Bone marrow (tissue), 2 donors: ENCODE results near the gene NCKAP5.

ENCODE experiments used
- DNase-seq, 2 donors: peaks; one replicate each; lab custom pipeline; 2025; lab: John Stamatoyannopoulos, UW

Gene NCKAP5

DNA sequence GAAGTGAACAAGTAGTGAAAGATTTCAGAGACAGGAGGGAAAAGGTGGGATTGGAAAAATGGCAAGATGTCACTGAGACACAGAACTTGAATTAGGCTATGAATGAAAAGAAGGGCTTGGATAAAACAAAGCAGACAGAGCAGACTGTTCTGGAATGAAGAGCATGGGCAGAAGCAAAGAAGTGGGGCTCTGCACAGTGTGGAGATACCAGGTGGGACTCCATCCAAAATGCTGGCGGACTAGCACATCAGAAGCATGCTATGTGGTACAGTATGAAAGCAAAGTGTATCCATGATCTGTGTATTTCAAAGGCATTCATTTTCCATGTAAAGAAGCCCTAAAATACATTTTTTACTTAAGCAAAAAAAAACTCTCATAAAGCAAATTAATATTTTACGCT, 487.4 kb downstream of the NCKAP5 start:
- DNase-seq, result no peak

DNA sequence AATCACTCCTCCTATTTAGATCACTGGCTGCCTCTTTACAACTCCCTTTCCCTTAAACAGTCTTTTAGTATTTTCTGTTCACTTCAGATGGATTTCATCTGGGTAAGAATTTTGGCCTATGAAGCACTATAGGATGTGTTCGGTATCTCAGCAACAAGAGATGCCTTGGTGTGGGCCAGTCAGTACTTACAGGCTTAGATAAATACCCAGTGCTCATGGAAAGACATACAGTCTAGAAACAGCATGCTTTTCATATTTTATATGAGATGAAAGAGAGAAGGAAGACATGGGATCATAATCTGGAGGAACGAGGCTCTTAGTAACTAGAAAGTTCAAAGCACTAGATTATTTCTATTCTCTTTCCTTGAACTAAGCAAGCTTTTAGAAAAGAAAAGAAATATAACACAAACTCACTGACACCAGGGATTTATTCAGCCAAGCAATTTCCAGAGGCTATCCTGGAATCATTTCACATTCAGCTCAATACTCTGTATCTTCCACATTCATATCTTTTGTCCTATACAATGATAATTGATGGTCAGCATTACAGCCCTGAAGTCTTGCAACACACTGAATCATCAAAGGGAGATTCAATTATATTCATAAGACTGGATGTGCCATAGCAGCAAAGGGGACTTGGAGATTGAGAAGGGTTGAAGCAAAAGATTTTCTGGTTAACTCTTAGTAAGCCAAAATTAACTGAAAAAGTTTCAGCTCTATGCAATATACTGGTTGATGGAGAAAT, 489.4 kb downstream of the NCKAP5 start:
- DNase-seq, result no peak

DNA sequence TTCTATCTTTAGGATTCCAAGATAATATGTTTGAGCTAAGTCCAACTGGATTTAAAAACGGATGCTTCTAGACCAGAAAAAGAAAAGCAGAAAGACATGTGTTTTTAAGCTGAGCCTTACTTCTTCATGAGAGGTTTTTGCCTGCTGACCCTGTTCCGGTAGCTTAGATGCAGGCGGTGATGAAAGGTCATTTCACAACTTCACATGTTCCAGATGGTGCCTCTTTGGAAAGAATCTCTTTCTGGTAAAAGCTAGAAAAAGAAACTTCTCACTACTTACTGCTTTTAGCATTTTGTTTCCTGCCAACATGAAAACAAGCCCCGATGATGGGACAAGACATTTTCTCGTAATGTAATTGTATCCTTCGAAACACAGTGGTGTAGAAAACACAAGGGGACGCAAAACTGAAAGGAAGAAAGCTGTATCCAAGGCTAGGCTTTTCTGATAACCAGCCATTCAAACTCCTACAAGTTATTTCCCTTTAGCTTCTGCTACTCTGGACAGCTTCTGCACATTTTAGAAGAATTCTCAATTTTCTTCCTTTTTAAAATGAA, 490.9 kb downstream of the NCKAP5 start:
- no peak for DNase-seq

DNA sequence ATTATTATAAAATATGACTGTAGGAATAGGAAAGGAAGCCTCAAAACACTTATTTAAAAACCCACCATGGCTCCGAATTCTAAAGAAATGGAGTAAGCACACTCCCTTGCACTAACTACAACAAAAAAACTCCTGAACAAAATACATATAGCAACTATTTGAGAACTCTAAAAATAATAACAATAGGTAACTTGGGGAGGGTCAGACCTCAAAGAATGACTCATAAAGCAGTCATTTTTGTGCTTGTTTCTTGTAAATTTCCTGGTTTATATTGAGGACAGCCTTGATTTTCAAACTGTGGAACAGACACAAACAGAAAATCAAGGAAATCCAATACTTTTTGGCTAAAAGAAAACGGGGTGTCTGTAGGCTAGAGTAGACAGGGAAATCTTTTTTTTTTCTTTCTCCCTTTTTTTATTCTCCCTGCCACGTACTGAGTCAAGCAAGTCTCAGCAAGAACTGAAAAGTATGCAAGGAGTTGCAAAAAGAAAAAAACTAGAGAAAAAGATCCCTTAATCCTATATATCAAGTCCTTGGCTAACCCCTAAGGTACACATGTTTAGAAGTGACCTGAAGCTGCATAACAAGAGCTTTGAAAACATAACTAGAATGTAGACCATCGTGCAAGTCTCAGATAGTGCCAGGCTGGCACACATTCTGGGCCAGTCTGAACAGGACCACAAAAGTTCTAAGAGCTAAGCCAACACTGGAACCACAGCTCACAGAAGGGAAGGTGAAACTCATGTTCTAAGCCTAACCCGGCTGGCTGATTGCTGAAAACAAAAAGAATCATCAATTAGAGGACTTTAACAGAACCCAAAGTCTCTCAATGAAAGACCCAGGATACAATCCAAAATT, 495.2 kb downstream of the NCKAP5 start:
- no peak for DNase-seq

DNA sequence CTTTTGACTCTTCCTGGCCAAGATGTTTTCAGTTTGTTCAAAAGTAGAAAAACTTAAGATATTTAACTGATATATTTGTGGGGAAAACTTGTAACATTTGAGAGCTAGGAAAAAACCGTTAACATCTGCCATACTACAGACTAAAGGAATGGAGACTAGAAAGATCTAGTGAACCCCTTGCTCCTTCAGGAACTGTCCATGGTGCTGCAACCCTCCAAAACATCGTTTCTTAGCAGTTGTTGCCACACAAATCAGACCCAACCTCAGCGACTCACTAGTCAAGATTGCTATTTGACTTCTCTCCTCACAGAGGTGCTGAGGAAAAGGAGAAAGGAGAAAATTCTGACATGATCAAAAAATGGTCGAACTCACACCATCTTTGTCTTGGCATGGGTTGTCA, 504.5 kb downstream of the NCKAP5 start:
- no peak for DNase-seq

DNA sequence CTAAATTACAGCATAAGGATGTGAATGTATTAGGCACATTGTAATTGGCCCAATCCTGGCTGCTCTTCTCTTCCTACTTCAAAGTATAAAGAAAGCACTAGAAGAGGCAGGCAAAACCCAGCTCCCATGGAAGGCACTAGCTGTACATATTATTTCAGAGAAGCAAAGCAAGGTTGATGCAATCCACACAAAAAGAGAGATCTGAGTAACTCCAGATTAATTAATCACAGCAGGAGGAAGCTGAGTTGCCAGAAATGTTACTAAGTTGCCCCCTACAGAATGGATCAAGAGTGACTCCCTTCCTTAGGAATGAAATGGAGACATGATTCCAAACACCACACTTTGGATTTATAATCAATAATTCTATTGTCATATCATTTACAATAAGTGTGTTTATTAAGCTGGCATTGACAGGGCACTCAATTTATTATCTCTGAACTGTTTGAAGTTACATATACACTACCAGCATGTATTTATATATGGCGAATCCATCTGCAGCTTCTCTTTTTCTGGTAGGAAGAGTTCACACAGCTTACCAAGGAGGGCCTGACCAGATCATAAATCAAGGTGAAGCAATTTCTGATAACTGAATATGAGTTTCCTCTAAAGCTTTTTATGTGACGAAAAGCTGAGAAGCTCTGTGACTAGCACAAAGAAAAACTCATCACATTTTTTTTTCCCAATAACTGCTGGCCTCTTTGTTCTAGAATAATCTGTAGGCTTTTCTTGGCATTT, 505.2 kb downstream of the NCKAP5 start:
- DNase-seq, result no peak

DNA sequence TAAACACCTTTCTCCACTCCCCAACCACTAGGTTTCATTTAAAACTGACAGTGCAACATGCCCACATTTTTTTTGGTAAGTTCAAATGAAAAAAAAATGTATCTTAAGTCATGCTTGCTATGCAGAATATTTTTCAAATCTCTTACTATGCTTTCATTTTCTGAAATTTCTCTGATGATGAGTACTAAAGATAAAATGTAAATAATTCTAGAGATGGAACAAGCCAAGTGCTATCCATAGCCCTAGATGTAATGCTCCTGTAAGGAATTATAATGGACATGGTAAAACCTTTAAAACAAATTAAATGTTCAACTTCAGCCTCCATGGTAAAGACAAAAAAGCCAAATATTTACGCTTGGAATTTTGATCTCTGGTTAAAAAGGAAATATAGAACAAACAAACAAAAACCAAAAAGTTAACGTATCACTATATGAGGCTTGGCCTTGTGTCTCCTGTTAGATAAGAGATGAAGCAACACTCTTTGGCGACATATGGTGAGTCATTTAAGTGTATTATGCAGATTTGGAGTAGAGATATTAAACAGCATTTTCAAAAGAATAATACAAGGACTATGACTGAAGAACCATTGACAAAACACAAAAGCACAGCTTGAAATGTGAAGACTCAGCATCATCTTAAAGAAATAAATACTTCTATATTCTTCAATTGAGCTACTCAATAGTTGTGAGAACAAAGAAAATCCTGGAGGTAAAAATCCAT, 506.2 kb downstream of the NCKAP5 start:
- DNase-seq, result no peak

DNA sequence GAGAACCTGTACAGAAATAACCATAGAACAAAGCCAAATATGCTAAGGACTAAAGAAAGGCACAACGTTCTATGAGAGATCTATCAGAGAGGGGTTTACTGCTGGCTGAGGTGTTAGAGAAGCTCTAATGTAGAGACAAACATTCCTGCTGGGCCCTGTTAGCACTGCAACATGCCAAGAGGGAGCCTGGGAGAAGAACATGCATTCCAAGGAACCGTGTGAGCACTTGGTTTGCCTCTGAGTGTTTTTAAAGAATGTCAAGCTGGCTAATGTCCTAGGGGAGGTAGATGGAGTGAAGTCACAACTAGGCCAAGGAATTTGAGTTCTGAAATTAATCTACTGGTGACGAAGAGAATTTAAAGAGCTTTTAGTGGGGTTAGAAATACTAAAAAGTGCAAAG, 514.0 kb downstream of the NCKAP5 start:
- no peak for DNase-seq

DNA sequence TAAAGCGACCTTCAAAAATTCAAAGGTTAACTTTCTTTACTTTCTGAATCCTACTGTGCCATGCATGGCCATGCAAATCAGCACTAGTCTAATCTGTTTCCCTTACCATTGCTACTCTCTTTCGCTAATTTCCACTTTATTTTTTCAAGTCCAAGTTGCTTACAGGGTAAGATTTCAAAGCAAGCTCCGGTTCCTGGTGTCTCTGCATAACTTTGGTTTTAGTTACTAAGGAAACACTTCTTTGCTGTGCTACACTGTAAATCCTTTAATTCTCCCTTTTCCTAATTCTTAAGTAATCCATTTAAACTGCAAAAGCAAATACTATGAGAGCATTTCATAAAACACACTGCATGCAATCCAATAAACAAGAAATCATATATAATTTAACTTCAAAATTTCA, 514.7 kb downstream of the NCKAP5 start:
- DNase-seq, result no peak

DNA sequence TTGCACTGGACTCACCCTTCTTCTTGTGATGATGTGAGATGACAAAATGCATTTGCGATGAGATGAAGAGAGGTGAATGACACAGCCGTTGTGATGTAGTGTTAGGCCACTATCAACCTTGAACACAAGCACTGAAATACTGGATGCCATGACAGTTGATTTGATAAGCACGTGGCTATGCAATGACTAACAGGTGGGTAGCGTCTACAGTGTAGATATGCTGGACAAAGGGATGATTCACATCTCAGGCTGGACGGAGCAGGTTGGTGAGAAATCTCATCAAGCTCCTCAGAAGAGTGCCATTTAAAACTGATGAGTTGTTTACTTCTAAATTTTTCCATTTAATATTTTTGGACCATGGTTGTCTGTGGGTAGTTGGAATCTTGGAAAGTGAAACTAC, 522.5 kb downstream of the NCKAP5 start:
- no peak for DNase-seq

DNA sequence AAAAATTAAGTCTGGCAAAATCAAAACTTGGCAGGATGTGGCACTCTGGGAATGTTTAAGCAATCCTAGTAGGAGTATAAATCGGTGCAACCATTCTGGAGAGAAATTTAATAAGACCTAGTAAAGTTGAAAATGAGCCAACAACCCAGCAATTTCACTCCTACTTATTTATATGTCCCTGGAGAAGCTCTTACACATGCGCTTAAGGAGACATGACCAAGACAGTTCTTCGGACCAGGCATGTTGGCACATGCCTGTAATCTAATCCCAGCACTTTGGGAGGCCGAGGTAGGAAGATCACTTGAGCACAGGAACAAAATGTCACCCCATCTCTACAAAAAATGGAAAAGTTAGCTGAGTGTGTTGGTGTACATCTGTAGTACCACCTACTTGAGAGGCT, 523.7 kb downstream of the NCKAP5 start:
- no peak for DNase-seq

DNA sequence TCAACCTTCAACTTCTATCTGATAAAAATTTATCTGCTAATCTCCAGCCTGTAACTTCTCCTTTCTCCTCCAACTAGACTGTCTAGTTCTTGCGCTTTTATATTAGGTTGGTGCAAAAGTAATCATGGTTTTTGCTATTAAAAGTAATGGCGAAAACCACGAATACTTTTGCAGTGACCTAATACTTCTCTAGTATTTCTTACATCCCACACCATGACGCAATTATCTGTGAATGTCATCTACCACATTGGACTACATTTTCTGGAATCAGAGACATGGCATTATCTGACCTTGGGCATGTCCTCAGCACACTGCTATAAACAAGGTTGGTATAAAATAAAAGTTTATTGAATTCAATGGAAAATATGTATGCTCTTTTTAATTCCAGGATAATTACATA, 528.1 kb downstream of the NCKAP5 start:
- DNase-seq, result no peak

DNA sequence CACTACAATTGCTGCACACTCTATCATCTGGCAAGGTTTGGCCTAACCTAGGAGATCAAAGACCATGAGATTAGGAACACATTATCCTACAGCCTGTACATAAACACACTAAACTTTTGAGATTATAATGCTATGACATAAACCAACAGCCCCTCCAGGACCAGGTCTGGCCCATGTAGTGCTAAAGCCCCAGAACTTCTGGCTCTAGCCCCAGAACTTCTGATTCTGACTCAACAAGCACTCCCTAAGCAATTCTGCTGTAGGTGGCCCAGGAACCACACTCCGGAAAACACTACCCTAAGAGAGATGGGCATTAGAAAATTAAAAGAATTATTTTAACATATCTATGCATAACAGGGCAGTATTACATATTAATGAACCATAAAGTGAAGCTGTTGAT, 528.7 kb downstream of the NCKAP5 start:
- DNase-seq, result no peak

DNA sequence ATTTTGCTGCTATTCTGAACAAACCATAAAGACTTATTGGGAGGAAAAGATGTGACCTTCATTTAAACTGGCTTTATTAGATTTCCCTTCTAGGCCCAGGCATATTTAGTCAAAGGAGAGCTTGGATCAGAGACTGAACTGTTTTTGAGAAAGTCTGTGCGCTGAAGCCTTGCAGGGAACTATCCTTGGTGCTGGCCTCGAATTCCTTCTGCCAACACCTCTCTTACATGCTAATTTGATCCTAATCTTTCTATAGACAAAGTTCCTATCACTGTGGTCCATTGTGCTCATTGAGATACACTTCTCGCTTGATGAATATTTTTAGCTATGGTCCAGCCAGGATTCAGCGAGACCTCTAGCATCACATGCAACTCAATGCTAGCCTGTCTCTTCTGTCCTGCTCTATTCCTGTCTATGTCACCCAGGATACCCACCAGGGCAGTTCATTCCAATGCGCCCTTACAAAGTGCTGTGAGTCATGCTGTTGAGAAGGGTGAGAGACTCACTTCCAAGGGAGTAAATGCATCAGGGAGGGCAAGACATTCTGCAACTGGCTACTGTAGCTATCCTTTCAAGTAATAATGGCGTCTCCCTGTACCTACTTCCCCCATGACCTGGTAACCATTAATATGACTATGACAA, 541.6 kb downstream of the NCKAP5 start:
- DNase-seq, result no peak

DNA sequence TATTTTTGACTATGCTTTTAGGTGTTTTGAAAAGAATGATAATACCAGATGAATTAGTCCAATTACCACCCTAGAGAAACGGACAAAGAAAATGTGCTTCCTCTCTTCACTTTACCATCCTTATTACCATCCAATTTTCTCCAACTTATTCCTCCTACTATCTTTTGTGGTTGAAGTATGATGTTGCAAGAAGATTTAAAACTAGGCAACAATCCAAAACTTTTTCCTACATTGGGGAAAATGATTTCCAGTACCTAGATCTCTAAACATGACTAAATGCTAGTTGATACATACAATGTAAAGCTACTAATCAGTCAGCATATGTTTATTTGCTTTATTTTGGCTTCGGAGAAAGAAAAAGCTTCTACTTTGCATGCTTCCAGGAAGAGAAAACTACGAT, 543.3 kb downstream of the NCKAP5 start:
- DNase-seq, result no peak

DNA sequence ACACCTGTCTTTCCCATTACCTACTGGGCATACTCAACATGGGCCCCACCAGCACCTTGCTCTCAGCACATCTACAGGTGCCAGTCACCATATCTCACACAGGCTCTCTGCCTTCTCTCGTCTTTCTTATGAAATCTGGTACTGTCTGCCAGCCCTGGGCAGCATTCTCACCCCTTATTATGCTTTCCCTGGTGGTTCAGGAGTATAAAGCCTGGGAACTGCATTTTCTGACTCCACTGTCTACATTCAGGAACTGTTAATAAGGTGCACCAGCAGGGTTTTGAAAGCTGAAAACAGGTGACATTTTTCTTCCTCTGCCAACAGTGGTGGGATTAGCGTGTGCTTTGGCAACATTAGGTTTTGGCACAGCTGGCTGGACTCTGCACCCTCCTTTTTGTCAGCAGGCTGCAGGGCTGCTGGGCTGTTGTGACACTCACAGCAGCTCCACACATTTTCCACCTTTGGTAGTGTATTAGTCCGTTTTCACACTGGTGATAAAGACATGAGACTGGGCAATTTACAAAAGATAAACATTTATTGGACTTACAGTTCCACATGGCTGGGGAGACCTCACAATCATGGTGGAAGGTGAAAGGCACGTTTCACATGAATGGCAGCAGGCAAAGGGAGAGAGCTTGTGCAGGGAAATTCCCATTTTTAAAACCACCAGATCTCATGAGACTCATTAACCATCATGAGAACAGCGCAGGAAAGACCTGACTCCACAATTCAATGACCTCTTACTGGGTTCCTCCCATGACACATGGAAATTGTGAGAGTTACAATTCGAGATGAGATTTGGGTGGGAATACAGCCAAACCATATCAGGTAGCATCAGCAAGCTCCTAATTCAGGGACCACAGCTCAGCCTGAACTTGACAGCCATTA, 555.2 kb downstream of the NCKAP5 start:
- DNase-seq, result no peak

DNA sequence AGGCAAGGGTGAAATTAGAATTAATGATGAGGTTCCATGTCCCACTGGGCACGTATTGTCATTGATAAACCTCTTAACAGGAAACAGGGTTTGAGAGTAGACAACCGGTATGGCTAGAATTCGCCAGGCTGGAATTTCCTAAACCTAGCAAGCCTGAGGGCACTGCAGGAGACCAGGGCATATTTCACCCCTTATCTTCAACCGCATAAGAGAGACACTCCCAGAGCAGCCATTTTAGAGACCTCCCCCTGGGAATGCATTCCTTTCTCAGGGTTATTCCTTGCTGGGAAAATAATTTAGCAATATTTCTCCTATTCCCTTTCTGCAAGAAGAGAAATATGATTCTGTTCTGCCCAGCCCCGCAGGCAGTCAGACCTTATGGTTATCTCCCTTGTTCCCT, 563.6 kb downstream of the NCKAP5 start:
- DNase-seq, result no peak

DNA sequence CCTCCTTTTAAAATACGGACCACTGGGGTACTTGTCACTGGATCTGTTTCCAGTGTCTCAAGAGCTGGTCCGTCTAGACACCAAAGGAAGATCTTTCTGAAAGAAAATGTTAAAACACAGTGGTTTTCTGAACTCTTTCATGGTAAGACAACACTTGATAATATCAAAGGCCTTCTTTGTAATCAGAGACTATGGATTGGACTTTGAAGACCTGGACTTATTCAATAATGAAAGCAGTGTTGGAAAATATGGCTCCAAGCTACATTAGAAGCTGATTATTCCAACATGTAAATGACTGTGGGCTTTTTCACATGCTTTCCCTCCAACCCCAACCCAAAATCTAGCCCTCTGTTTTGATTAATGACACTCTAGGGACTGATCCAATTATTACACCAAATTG, 568.8 kb downstream of the NCKAP5 start:
- DNase-seq, result no peak

DNA sequence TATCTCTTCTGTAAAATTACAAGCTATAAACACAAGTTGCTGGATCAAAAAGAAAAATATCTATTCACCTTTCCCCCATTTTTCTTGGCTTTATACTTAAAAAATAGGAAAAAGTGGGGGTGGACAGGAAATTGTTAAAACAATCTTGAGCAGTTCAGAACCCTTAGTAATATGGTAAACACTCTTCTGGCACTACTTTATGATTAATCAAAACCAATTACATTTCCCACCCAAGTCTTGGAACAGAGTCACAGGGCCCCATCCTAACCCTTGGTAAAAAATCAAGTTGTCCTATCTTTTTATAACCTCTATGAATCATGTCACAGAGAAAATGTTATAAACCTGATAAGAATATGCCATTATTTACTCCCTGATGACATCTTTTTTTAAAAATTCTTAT, 570.0 kb downstream of the NCKAP5 start:
- no peak for DNase-seq

DNA sequence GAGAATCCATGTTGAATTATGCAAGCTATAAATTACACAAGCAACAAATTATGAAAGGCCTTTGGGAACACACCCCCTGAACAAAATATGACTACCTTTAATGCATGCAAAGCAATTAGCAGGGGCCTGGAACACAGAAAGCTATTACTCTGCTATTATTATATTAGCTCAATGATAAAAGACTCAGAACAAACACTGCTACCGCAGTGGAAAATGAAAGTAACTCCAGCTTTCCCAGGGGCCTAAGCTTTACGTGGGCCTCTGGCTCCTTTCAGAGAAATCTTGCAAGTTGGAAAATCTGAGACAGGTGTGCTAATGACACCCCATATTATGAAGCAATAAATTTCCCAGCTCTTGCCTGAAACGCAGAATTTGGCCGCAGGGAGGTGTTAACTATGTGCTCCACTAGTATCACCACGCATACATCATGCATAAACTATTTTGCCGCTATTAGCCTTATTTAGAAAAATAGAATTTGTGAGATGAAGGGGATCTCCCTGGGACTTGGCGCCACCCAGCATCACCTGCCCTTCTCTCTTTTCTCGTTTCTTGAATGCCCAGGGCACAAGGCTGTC, 576.7 kb downstream of the NCKAP5 start:
- DNase-seq, result no peak
